ENCODE data around the gene APOB.

GRCh38 chr2:21019000-21019677, 24.7 kb downstream of the APOB start:
- TF ChIP-seq, protein P1, sequence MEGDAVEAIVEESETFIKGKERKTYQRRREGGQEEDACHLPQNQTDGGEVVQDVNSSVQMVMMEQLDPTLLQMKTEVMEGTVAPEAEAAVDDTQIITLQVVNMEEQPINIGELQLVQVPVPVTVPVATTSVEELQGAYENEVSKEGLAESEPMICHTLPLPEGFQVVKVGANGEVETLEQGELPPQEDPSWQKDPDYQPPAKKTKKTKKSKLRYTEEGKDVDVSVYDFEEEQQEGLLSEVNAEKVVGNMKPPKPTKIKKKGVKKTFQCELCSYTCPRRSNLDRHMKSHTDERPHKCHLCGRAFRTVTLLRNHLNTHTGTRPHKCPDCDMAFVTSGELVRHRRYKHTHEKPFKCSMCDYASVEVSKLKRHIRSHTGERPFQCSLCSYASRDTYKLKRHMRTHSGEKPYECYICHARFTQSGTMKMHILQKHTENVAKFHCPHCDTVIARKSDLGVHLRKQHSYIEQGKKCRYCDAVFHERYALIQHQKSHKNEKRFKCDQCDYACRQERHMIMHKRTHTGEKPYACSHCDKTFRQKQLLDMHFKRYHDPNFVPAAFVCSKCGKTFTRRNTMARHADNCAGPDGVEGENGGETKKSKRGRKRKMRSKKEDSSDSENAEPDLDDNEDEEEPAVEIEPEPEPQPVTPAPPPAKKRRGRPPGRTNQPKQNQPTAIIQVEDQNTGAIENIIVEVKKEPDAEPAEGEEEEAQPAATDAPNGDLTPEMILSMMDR (IDR thresholded peaks at IDR 0.05; ENCODE audit: borderline replicate concordance, extremely low read depth, low read length, poor library complexity, severe bottlenecking) = no peak
- no peak for TF ChIP-seq EZH2 (IDR thresholded peaks at IDR 0.05; ENCODE audit: borderline replicate concordance, low read depth, low read length, severe bottlenecking)

Data from DND-41 (cell line).